Stimulated activated CD4-positive, alpha-beta T cell treated with anti-CD3 and anti-CD28 coated beads, Interleukin-15, amount 100 ng/mL, for 48 hours (primary cell): ENCODE data around the gene PCNA.

Experiments
- DNase-seq, 2 donors: peaks; one replicate each; pipeline ENCODE4 v3.0.0-alpha.2; 2020; ENCODE audit warnings: low read depth in 2 of 2

The PCNA gene

DNA sequence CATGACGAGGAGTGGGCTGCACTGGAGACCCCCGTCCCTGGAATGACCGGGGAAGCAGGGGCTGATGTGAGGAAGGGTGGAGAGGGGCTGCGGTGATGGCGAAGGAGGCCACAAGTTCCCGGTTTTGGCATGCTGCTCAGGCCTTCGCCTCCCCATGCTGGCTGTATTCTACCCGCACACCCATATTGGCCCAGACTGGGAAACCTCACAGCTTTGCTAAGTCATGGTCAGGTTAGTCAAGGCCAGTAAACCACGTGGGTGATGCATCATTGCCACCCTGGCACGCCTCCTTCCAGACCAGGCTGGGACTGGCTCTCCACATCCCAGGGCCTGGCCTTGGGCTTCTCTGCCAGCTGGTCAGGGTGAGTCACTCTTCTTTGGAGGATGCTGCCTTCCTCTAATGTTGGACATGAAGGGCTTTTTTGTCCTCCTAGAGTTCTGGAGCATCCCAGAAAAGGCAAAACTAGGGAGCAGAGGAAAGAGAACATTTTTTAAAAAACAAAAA, 53.8 kb downstream of the PCNA start:
- no peak for DNase-seq

DNA sequence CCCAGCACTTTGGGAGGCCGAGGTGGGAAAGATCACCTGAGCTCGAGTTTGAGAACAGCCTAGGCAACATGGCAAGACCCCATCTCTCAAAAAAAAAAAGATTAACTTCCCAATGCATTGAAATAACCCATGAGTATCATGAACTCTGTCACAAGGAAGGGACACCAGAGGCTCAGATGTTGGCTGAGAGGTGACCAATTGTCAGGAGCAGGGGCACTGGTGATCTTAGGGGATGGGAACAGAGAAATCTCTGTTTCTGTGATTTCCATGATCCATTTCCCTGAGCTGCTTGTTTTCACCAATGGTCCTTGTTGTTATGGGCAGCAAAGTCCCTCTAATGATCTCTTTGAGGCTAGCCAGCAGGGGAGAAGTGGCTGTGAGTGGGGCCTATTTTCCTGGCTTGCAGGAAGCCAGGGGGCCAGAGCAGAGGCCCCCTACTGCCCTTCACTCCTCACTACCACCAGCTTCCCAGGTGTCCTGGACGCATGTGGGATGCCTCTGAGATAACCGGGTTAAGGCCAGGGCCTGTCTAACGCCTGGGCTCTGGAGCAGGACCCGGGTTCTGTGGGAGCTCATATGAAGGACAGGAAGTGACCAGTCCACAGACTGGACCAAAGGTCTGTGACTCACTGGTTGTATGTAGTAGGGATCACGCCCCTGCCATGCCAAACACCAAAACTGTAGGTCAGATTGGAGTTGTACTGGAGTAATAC, 54.4 kb downstream of the PCNA start:
- DNase-seq: no peak
